Daoy (cell line): ENCODE data around the gene EFHD1. TPM values are rescaled to one million over a fixed set of nuclear protein-coding genes. Genes with fewer than 3 reads are reported as not detected.
"Not testable (repeated sequence)": the region's sequence is repeated elsewhere in the genome, so short reads cannot be mapped to it uniquely, and the experiment has no call there.

Experiments
- DNase-seq: peaks from one replicate; pipeline ENCODE4 v3.0.0-alpha.2; 2015; ENCODE audit warnings: low read depth
- total RNA-seq: library from RNA; depleted of rRNA; stranded (reverse); fragments of >200 nt; shearing (Covaris generic); gene quantifications from 2 replicates; pipeline ENCODE4 v1.2.3, GENCODE V29; 2014

Gene EFHD1
- total RNA-seq, 1 experiment from 2014 or later: 0.06 TPM

- DNase-seq: no peak
Measured at GRCh38 chr2:232621186-232621585, 12.2 kb upstream of the EFHD1 start.

DNA sequence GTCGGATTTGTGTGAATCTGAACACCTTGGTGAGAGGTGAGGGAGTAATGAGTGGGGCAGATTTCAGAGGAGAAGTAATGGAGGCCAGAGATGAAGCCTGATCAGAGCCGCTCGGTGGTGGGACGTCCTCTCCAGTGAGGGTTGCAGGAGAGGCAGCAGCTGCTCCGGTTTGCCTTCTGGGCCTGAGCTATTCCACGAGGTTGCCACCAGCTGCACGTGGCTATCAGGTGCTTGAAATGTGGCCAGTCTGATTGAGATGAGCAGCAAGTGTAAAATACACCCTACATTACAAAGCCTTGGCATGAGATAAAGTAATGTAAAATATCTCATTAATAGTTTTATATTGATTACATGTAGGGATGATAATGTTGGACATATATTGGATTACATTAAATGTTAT lies 10.8 kb upstream of the EFHD1 start:
- DNase-seq: no peak

DNA sequence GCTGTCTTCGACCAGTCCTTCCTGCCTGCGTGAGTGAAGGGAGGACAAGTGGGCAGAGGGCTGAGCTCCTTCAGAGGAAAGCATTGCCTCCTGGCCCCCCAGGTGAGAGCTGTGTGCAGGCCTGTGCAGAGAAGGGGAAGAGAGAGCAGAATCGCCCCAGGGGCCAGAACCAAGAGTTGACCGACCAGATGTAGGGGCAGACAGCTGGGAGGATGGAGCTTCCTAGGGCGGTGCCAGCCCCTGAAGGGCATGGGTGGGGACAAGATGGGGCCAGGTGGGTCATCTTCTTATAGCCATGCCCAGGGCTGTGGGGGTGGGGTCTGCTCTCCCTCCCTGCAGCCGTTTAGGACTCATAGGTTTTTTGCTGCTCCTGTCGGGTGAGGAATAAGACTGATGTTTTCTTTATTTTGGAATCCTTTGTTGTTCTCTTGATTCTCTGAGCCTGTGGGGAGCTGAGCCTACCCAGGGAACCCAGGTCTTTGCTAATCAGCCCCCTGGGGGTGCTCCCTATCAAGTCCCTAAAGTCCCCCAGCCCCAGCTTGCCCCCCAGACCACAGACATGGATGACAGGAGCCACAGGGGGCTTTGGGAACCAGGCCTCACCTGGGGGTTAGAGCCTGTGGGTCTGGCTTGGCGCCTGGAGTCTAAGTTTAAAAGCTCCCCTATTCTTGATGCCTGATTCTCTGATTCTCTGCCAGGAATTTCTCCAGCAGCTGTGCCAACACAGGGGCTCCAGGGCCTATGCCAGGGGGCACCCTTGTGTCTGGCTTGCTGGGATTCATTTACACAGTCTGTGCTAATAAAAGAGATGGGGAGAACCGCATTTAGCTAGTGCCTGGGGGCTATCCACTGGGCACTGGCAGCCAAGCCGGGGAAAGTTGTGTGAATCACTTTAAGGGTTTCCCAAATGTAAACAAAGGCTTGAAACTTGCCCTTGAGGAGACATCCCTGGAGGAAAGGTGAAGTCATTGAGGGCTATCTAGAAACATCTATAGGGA lies 9.3 kb upstream of the EFHD1 start:
- DNase-seq: peak; percentile 78

DNA sequence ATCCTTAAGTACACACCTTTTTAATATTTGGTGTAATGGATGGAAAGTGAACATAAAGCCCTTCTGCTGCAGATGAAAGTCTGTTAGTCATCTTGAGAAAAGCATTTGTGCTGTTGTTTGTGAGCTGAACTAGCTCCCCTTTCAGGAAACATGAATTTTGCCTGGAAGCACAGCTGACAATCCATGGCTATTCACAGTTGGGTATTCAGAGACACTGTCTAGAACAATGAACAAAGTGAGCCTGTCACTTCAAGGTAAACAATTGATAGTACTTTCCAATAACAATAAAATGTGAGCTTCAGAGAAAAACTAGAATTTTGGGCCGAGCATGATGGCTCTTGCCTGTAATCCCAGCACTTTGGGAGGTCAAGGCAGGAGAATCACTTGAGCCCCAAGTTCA lies 6.8 kb upstream of the EFHD1 start:
- no peak for DNase-seq

DNA sequence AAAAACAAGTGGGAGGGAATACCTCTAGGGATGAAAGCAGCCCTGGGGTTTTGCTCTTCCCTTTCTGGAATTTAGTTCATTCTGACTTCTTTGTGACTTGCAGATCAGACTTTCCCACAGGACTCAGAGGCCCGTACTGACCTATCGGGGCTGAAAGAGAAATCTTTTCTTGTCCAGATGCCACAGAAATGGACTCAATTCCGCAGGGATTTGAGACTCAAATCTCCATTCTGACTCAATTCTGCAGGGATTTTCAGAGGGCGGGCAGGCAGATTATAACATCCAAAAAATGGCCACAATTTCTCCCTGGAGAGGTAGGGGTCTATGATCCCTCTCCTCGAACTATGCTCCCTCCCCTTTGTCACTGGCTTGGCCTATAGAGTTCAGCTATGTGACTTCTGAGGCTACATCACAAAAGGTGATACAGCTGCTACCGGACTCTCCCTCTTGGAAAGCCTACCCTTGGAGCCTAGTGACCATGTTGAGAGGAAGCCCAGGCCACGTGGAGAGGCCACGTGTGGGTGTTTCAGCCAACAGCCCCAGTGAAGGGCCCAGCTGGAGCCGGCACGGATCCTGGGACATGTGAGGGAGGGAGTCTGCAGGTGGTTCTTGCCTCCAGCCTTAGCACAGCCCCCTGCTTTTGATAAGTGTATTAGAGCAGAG lies 4.8 kb upstream of the EFHD1 start:
- DNase-seq: no peak

DNA sequence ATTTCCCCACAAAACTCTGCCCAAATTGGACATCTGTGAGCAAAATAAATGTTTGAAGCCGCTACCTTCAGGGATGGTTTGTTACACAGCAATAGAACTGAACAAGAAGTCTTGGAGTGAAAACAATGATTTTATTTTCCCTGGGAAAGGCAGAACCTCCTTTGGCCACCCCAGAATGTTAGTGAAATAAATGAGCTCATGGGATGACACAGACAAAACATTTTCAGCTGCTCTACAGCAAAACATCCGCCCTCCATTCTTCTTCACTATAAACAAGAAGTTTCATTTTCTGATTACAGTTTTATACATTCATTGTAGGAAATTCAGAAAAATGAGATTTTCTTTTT lies 4.3 kb upstream of the EFHD1 start:
- no peak for DNase-seq

DNA sequence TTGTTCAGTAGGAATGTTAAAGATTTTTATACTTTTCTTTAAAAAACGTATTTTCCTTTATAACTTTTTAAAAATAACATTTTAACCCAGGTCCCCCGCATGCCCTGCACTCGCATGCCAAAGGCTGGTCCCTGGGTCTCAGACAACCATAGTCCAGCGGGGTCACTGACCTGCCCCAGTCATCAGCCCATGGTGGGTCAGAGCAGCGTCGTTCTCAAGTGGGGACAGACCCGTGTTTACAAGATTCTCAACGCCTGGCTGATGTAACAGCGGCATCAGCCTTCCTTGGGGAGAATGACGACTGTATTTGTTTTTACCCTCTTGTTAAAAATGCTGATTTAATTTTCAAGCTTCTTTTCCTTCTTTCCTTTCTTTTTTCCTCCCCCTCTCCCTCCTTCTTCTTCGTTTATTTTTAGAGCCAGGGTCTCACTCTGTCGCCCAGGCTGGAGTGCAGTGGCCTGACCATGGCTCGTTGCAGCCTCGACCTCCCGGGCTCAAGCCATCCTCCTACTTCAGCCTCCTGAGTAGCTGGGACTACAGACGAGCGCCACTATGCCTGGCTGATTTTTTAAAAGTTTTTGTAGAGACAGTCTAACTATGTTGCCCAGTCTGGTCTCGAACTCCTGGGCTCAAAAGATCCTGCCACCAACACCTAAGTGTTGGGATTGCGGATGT lies 1.0 kb upstream of the EFHD1 start:
- no peak for DNase-seq

DNA sequence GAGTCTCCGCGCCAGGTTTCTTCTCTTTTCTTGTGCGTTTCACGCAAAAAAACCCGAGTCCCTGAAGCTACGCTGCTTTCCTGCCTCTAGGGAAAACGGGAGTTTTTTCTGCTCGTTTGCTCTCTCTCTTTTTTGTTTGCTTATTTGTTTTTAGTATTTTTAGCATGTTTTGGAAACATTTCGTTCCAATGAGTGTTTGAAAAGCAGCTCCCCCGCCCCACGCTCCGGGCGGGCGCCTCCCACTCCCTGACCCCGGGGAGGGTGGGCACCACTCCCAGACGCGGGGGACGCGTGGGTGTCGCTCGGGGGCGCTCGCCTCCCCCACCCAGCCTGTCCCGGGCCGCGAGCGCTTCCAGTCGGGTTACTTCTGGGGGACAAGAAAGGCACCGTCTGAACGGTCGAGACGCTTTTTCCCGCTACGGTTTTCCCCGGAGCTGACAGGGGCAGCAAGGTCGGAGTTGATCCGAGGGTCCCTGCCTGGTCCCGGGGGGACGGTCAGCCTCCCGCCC lies 446 bp upstream of the EFHD1 start:
- no peak for DNase-seq

- no peak for DNase-seq
Measured at GRCh38 chr2:232634206-232635150, 1.1 kb downstream of the EFHD1 start.

DNA sequence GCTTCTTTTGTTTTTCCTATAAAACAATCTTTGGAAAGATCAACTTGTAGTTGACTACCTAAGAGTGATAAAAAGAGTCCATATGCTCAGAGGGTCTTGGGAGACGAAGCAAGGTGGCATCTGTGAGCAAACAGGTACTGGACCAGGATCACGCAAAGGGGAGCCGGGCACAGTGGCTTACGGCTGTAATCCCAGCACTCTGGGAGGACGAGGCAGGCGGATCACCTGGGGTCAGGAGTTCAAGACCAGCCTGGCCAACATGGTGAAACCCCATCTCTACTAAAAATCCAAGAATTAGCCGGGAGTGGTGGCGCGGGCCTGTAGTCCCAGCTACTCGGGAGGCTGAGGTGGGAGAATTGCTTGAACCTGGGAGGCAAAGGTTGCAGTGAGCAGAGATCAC lies 2.0 kb downstream of the EFHD1 start:
- DNase-seq: not testable (repeated sequence)

GRCh38 chr2:232635820-232636219 lies 2.4 kb downstream of the EFHD1 start:
- no peak for DNase-seq

- no peak for DNase-seq
Measured at GRCh38 chr2:232636788-232637420, 3.5 kb downstream of the EFHD1 start.

DNA sequence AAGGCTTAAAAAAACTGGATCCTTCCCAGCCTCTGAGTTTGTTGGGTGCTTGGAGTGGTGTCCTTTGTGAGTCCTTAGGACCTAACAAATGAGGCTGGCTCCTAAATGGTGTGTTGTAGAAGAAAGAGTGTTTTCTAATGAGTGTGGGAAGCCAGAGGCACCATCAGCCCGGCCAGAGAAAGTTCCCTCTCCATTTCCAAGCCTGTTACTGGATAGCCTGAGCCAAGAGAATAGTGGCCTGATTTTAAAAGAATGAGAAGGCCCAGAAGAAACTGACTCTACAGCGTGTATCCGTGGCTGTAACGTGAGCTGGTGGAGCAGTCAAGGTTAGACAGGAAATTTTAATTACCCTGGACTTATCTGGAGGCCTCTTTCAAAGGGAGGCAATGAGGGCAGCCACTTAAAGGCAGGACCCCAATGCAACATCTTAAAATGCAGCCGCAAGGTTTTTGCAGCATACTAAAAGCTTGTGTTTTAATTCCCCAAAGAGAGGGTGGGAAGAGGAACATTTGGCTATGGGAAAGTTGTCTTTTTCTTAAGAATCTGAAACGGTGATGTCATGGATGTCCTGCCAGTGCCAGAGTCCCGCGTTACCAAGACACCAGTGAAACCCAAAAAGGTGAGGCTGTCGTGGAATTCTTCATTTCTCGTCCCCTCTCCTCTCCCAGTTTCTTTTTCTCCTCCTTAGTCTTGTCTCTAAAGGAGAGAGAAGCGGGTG lies 4.6 kb downstream of the EFHD1 start:
- DNase-seq: no peak

DNA sequence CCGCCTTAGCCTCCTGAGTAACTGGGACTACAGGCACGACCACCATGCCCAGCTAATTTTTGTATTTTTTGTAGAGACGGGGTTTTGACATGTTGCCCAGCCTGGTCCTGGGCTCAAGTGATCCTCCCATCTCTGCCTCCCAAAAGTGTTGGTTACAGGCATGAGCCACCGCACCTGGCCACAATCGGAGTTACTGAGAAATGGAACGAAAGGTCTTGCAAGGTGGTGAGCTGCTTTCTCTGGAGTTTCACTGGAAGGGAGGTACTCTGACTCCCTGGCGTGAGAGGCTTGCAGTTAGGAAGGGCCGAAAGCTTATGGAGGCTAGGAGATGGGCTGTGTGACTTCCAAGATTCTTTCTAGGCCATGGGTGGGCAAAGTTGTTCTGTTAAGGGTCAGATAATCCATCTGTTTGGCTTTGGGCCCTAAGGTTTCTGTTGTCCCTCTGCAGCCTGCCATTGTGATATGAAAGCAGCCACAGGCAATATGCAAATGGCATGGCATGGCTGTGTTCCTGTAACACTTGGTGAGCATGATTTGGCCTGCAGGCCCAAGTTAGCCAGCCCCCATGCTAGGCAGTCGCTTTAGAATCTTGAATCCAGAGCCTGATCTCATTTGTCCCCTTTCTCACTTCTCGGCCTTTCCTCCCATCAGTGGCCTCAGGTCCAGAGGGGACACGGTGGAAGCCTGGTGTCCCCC lies 7.9 kb downstream of the EFHD1 start:
- DNase-seq: no peak

DNA sequence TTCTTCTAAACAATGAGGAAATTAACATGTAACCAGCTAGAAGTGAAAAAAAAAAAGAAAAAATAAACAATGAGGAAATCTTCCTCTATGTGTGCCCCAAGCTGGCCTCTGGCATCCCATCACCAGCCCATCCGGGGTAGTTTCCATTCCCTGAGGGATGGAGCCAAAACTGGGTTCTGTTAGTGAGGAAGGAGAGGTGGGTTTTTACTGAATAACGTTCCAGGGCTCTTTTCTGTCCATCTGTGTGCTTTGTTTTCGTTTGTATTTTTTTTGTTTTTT lies 9.7 kb downstream of the EFHD1 start:
- no peak for DNase-seq

- DNase-seq: no peak
Measured at GRCh38 chr2:232643813-232644347, 10.5 kb downstream of the EFHD1 start.

DNA sequence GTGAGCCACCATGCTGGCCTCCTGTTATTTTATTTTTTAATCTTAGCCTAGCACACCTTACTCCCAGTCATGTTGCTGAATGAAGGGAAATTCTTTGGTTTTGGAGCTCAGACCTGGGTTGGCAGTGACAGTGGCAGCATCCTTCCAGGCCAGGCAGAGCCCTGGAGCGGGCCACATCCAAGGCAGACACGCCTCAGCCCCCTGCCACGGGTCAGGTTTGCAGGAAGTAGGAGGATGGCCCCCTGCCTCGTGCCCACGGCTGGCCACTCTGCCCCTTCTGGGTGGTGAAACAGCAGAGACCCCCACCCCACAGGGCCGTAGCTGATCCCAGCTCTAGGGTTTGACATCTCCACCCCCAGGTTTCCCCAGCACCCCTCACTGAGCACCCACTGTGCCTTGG lies 11.7 kb downstream of the EFHD1 start:
- DNase-seq: no peak

GRCh38 chr2:232646726-232647125 lies 13.3 kb downstream of the EFHD1 start:
- DNase-seq: no peak

DNA sequence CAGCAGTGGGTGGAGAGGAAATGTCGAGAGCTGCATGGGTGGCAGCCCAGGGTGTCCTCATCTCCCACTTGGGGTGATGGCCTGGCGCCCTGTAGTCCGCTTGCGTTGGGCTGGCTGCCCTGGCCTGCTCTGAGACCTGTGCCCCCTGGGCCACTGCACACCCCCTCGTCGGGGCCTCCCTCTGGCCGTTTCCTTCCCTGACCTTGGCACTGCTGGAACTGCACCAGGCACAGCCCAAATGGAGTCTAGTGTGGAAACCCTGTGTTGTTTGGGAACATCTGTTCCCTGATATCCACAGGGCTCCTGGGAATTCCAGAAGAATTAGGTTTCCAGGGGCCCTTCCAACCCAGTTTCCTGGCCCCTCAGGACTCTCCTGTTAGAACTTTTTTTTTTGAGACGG lies 13.9 kb downstream of the EFHD1 start:
- no peak for DNase-seq
